HL-60 (cell line): ENCODE measurements around the gene GAS6.

Experiments
- DNase-seq, 2 experiments: peaks; one replicate each; pipeline ENCODE4 v3.0.0-alpha.2; 2010 to 2020; ENCODE audit warnings: low read depth in 1 of 2, low spot score in 1 of 2
- H3K27ac ChIP-seq: fragments of 250-450 bp; sonication (Bioruptor Pico); replicated peaks from 2 replicates; pipeline ENCODE4 v1.5.1; 2020; ENCODE audit warnings: mild to moderate bottlenecking, moderate library complexity
- H3K27me3 ChIP-seq: fragments of 250-450 bp; sonication (Bioruptor Pico); 2 replicates; pipeline ENCODE4 v1.5.1; 2021; ENCODE audit warnings: mild to moderate bottlenecking, moderate library complexity; ENCODE audit not compliant: insufficient read depth, poor library complexity, severe bottlenecking
- H3K4me3 ChIP-seq: replicated peaks from 2 replicates; pipeline ENCODE4 v1.5.1; 2011; ENCODE audit warnings: mild to moderate bottlenecking, control low read depth, low read length; ENCODE audit not compliant: insufficient read depth
- CTCF ChIP-seq: IDR thresholded peaks from one replicate; pipeline ENCODE4 v1.5.1; 2011; ENCODE audit warnings: low read length, control low read depth, inconsistent platforms; ENCODE audit not compliant: insufficient read depth
- GABPA ChIP-seq: IDR thresholded peaks from 2 replicates; pipeline ENCODE4 v1.6.1; 2012; ENCODE audit warnings: low read depth
- POLR2AphosphoS5 ChIP-seq: IDR thresholded peaks from 2 replicates; pipeline ENCODE4 v1.6.1; 2012; ENCODE audit warnings: low read depth
- REST ChIP-seq: IDR thresholded peaks from 2 replicates; pipeline ENCODE4 v1.6.1; 2012; ENCODE audit warnings: low read depth; ENCODE audit not compliant: insufficient replicate concordance
- SPI1 ChIP-seq: IDR thresholded peaks from 2 replicates; pipeline ENCODE4 v1.6.1; 2012; ENCODE audit warnings: low read depth, mild to moderate bottlenecking, borderline replicate concordance

Gene GAS6

GRCh38 chr13:113801289-113801961 is 62.5 kb downstream of the GAS6 start:
- H3K4me3 ChIP-seq, result no peak overlapping the region
- DNase-seq, result no peak
- H3K27ac ChIP-seq, result no peak overlapping the region
- TF ChIP-seq GABPA (no peak), SPI1 (no peak), CTCF (no peak), REST (no peak), POLR2AphosphoS5 (no peak)
- no peaks in the 10 kb centered on the region for H3K27me3 ChIP-seq

GRCh38 chr13:113800576-113800926 is 63.3 kb downstream of the GAS6 start:
- Histone ChIP-seq H3K4me3 (no peak overlapping the region), H3K27me3 (no peaks in the 10 kb centered on the region), H3K27ac (no peak overlapping the region)
- DNase-seq, result no peak
- no peak for TF ChIP-seq POLR2AphosphoS5
- TF ChIP-seq REST, result no peak
- TF ChIP-seq CTCF, result no peak
- TF ChIP-seq GABPA, result no peak
- TF ChIP-seq SPI1, result no peak

GRCh38 chr13:113798200-113798811 is 65.6 kb downstream of the GAS6 start:
- no peak for DNase-seq
- Histone ChIP-seq H3K27ac (no peak overlapping the region), H3K27me3 (no peaks in the 10 kb centered on the region), H3K4me3 (no peak overlapping the region)
- TF ChIP-seq POLR2AphosphoS5 (no peak), REST (no peak), SPI1 (no peak), GABPA (no peak), CTCF (no peak)
